ENCODE measurements around the gene ASS1. TPM values are rescaled to one million over a fixed set of nuclear protein-coding genes. Genes with fewer than 3 reads are reported as not detected.
A peak's percentile ranks its signal among the peaks of the same experiment; 100 is the strongest.

Gene ASS1
- total and polyA plus RNA-seq, 2 of the 13 experiments (the other 11 are each of a cell fraction or from before 2014, with no cell fraction given), result 77.6 to 122 TPM

- no peak for TF ChIP-seq ZNF232 (CRISPR knock-in tag; IDR thresholded peaks at IDR 0.05; ENCODE audit: borderline replicate concordance)
- no peak for TF ChIP-seq NFRKB (IDR thresholded peaks at IDR 0.05)
- no peak for TF ChIP-seq IRF2 (CRISPR knock-in tag; IDR thresholded peaks at IDR 0.05)
- no peak for TF ChIP-seq JDP2 (CRISPR knock-in tag; IDR thresholded peaks at IDR 0.05; ENCODE audit: borderline replicate concordance)
- no peak for TF ChIP-seq ZNF577 (CRISPR knock-in tag; IDR thresholded peaks at IDR 0.05; ENCODE audit: borderline replicate concordance, low read depth)
- no peak for TF ChIP-seq ZFP36L1 (CRISPR knock-in tag; IDR thresholded peaks at IDR 0.05)
- peak; percentile 82 for TF ChIP-seq RBFOX2 (IDR thresholded peaks at IDR 0.05; ENCODE audit: low read depth, low read length)
- TF ChIP-seq ZSCAN9 (CRISPR knock-in tag; IDR thresholded peaks at IDR 0.05; ENCODE audit: borderline replicate concordance), result no peak
- no peak for TF ChIP-seq ZFP82 (CRISPR knock-in tag; IDR thresholded peaks at IDR 0.05; ENCODE audit: borderline replicate concordance)
- TF ChIP-seq ZBTB40 (IDR thresholded peaks at IDR 0.05), result no peak
- no peak; the same call in 1 of the 2 replicates for TF ChIP-seq ZBTB40 (CRISPR knock-in tag; IDR thresholded peaks at IDR 0.05)
- TF ChIP-seq SPEN (CRISPR knock-in tag; IDR thresholded peaks at IDR 0.05; ENCODE audit: low read depth), result 0 out of 2 replicates have a peak, but pooled peaks have one; percentile 7
- no peak for TF ChIP-seq ATF7-NPFF (CRISPR knock-in tag; IDR thresholded peaks at IDR 0.05; ENCODE audit: low read depth)
- TF ChIP-seq, protein P1, sequence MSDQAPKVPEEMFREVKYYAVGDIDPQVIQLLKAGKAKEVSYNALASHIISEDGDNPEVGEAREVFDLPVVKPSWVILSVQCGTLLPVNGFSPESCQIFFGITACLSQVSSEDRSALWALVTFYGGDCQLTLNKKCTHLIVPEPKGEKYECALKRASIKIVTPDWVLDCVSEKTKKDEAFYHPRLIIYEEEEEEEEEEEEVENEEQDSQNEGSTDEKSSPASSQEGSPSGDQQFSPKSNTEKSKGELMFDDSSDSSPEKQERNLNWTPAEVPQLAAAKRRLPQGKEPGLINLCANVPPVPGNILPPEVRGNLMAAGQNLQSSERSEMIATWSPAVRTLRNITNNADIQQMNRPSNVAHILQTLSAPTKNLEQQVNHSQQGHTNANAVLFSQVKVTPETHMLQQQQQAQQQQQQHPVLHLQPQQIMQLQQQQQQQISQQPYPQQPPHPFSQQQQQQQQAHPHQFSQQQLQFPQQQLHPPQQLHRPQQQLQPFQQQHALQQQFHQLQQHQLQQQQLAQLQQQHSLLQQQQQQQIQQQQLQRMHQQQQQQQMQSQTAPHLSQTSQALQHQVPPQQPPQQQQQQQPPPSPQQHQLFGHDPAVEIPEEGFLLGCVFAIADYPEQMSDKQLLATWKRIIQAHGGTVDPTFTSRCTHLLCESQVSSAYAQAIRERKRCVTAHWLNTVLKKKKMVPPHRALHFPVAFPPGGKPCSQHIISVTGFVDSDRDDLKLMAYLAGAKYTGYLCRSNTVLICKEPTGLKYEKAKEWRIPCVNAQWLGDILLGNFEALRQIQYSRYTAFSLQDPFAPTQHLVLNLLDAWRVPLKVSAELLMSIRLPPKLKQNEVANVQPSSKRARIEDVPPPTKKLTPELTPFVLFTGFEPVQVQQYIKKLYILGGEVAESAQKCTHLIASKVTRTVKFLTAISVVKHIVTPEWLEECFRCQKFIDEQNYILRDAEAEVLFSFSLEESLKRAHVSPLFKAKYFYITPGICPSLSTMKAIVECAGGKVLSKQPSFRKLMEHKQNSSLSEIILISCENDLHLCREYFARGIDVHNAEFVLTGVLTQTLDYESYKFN (CRISPR knock-in tag; conservative IDR thresholded peaks at IDR 0.05), result no peak
- no peak for TF ChIP-seq TBX3 (IDR thresholded peaks at IDR 0.05; ENCODE audit: borderline replicate concordance)
- TF ChIP-seq THAP11 (CRISPR knock-in tag; IDR thresholded peaks at IDR 0.05), result no peak
- TF ChIP-seq HMG20B (CRISPR knock-in tag; conservative IDR thresholded peaks at IDR 0.05), result no peak
- no peak for TF ChIP-seq ERF (CRISPR knock-in tag; IDR thresholded peaks at IDR 0.05)
- TF ChIP-seq ZNF446 (CRISPR knock-in tag; IDR thresholded peaks at IDR 0.05), result no peak
Observed at GRCh38 chr9:130444565-130445221, at the start of gene ASS1 (continued).

Data from HepG2 (cell line).